Measurements from ENCODE around the gene C1orf116.
A peak's percentile ranks its signal among the peaks of the same experiment; 100 is the strongest.

Gene C1orf116

GRCh38 chr1:207036865-207037264 lies 4.3 kb upstream of the C1orf116 start:
- H3K27ac ChIP-seq (ENCODE audit: poor library complexity, severe bottlenecking): no peak overlapping the region
- H3K27me3 ChIP-seq (ENCODE audit: insufficient read depth, poor library complexity, severe bottlenecking): no peaks in the 10 kb centered on the region
- peaks cover 37% of the 10 kb centered on the region for H3K4me1 ChIP-seq (ENCODE audit: insufficient read depth, poor library complexity, severe bottlenecking)
- H3K36me3 ChIP-seq (ENCODE audit: low read depth): peaks cover 5% of the 10 kb centered on the region
- no peak overlapping the region for H3K4me3 ChIP-seq (ENCODE audit: severe bottlenecking)
- H3K9me3 ChIP-seq (ENCODE audit: severe bottlenecking): no peaks in the 10 kb centered on the region
- no peak for TF ChIP-seq CTCF (IDR thresholded peaks at IDR 0.05; ENCODE audit: poor library complexity, severe bottlenecking)
- ATAC-seq (ENCODE audit: low read depth) (no peak), DNase-seq (ENCODE audit: low spot score) (no peak)

GRCh38 chr1:207035877-207036551 lies 3.5 kb upstream of the C1orf116 start:
- no peak for TF ChIP-seq CTCF (IDR thresholded peaks at IDR 0.05; ENCODE audit: poor library complexity, severe bottlenecking)
- Histone ChIP-seq H3K27ac (ENCODE audit: poor library complexity, severe bottlenecking) (peak overlapping the region; percentile 97), H3K9me3 (ENCODE audit: severe bottlenecking) (no peaks in the 10 kb centered on the region), H3K4me3 (ENCODE audit: severe bottlenecking) (no peak overlapping the region), H3K36me3 (ENCODE audit: low read depth) (peaks cover 13% of the 10 kb centered on the region), H3K4me1 (ENCODE audit: insufficient read depth, poor library complexity, severe bottlenecking) (peaks cover 37% of the 10 kb centered on the region), H3K27me3 (ENCODE audit: insufficient read depth, poor library complexity, severe bottlenecking) (no peaks in the 10 kb centered on the region)
- DNase-seq (ENCODE audit: low spot score) (no peak), ATAC-seq (ENCODE audit: low read depth) (no peak)

GRCh38 chr1:207034998-207035397 lies 2.4 kb upstream of the C1orf116 start:
- Histone ChIP-seq H3K4me1 (ENCODE audit: insufficient read depth, poor library complexity, severe bottlenecking) (peaks cover 37% of the 10 kb centered on the region), H3K9me3 (ENCODE audit: severe bottlenecking) (no peaks in the 10 kb centered on the region), H3K27me3 (ENCODE audit: insufficient read depth, poor library complexity, severe bottlenecking) (no peaks in the 10 kb centered on the region), H3K27ac (ENCODE audit: poor library complexity, severe bottlenecking) (peak overlapping the region; percentile 97), H3K4me3 (ENCODE audit: severe bottlenecking) (no peak overlapping the region), H3K36me3 (ENCODE audit: low read depth) (peaks cover 15% of the 10 kb centered on the region)
- DNase-seq (ENCODE audit: low spot score) (no peak), ATAC-seq (ENCODE audit: low read depth) (peak; percentile 62)
- TF ChIP-seq CTCF (IDR thresholded peaks at IDR 0.05; ENCODE audit: poor library complexity, severe bottlenecking): no peak

- Histone ChIP-seq H3K27ac (ENCODE audit: poor library complexity, severe bottlenecking) (peak overlapping the region; percentile 97), H3K27me3 (ENCODE audit: insufficient read depth, poor library complexity, severe bottlenecking) (no peaks in the 10 kb centered on the region), H3K36me3 (ENCODE audit: low read depth) (peaks cover 19% of the 10 kb centered on the region), H3K9me3 (ENCODE audit: severe bottlenecking) (no peaks in the 10 kb centered on the region), H3K4me1 (ENCODE audit: insufficient read depth, poor library complexity, severe bottlenecking) (peaks cover 44% of the 10 kb centered on the region), H3K4me3 (ENCODE audit: severe bottlenecking) (no peak overlapping the region)
- ATAC-seq (ENCODE audit: low read depth): no peak
- no peak for TF ChIP-seq CTCF (IDR thresholded peaks at IDR 0.05; ENCODE audit: poor library complexity, severe bottlenecking)
- DNase-seq (ENCODE audit: low spot score): no peak
These were observed 1.7 kb upstream of the C1orf116 start for GRCh38 chr1:207034208-207034607.

- H3K4me1 ChIP-seq (ENCODE audit: insufficient read depth, poor library complexity, severe bottlenecking): peaks cover 53% of the 10 kb centered on the region
- H3K36me3 ChIP-seq (ENCODE audit: low read depth): peaks cover 28% of the 10 kb centered on the region
- H3K4me3 ChIP-seq (ENCODE audit: severe bottlenecking): no peak overlapping the region
- DNase-seq (ENCODE audit: low spot score) (no peak), ATAC-seq (ENCODE audit: low read depth) (no peak)
- no peaks in the 10 kb centered on the region for H3K9me3 ChIP-seq (ENCODE audit: severe bottlenecking)
- no peaks in the 10 kb centered on the region for H3K27me3 ChIP-seq (ENCODE audit: insufficient read depth, poor library complexity, severe bottlenecking)
- TF ChIP-seq CTCF (IDR thresholded peaks at IDR 0.05; ENCODE audit: poor library complexity, severe bottlenecking): no peak
- H3K27ac ChIP-seq (ENCODE audit: poor library complexity, severe bottlenecking): peak overlapping the region; percentile 97
These were observed 746 bp upstream of the C1orf116 start for GRCh38 chr1:207033302-207033701.
